Measurements from ENCODE around the gene ATF3. TPM values are rescaled to one million over a fixed set of nuclear protein-coding genes. Genes with fewer than 3 reads are reported as not detected.

ATF3 gene
- total RNA-seq, 2 donors from 2014 or later = 6.0 to 14.8 TPM

DNA sequence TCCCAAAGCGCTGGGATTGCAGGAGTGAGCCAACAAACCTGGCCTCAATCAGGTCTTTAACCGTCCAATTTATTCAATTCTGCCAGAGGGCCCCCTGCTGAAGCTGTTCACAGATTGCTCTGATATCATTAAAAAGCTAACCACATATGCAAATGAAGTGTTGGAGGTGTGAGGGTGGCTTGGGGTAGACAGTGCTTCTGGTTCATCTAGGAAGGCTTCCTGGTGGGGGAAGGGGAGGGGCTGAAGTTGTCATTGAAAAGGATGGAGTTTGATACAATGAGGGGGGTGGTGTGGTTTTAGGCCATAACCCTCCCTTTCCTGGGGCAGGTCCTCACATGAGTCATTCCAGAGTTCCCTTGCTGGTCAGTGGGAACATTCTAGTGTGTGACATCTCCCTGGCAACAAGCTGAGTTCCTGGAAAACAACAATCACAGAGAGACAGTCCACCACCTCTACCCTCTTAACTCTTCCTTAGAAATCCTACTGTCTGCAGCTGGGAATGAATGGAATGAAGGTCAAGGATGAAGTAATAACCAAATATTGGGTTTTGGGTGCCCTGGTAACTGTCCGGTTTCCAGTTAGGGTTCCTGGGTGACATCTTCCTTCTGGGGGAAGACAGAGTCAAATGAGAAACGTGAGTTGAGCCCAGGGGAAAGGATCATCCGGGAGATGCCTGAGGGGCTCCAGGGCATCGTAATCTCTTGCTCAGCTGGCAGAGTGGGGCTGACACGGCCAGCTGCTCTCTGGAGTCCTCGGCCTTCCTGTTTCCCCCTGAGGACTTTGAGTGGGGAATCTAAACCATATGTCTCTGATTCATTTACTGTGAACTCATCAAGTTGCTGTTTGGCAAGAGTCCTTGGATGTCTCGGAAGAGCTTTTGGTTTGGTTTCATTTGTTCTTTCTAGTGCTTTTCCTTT is 58.9 kb downstream of the ATF3 start:
- DNase-seq (ENCODE audit: low spot score) = no peak
- no peak overlapping the region for H3K4me3 ChIP-seq
- H3K36me3 ChIP-seq = no peaks in the 10 kb centered on the region
- no peaks in the 10 kb centered on the region for H3K9me3 ChIP-seq
- no peaks in the 10 kb centered on the region for H3K27me3 ChIP-seq (replicated peaks; ENCODE audit: insufficient read depth)
- intact Hi-C loops (cut with DNase I) = loop anchor here (5.0 kb wide), 2 partner anchors 115 to 320 kb away; no protein-coding TSS in a partner anchor
- 47% methylated on average over 9 of the region's 9 CpGs for WGBS
- no peaks in the 10 kb centered on the region for H3K4me1 ChIP-seq (replicated peaks)
- TF ChIP-seq, protein P1, sequence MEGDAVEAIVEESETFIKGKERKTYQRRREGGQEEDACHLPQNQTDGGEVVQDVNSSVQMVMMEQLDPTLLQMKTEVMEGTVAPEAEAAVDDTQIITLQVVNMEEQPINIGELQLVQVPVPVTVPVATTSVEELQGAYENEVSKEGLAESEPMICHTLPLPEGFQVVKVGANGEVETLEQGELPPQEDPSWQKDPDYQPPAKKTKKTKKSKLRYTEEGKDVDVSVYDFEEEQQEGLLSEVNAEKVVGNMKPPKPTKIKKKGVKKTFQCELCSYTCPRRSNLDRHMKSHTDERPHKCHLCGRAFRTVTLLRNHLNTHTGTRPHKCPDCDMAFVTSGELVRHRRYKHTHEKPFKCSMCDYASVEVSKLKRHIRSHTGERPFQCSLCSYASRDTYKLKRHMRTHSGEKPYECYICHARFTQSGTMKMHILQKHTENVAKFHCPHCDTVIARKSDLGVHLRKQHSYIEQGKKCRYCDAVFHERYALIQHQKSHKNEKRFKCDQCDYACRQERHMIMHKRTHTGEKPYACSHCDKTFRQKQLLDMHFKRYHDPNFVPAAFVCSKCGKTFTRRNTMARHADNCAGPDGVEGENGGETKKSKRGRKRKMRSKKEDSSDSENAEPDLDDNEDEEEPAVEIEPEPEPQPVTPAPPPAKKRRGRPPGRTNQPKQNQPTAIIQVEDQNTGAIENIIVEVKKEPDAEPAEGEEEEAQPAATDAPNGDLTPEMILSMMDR (IDR thresholded peaks at IDR 0.05) = no peak
- TF ChIP-seq POLR2AphosphoS5 (IDR thresholded peaks at IDR 0.05) = peak; percentile 6
- H3K27ac ChIP-seq = peak overlapping the region; percentile 32 to 55

DNA sequence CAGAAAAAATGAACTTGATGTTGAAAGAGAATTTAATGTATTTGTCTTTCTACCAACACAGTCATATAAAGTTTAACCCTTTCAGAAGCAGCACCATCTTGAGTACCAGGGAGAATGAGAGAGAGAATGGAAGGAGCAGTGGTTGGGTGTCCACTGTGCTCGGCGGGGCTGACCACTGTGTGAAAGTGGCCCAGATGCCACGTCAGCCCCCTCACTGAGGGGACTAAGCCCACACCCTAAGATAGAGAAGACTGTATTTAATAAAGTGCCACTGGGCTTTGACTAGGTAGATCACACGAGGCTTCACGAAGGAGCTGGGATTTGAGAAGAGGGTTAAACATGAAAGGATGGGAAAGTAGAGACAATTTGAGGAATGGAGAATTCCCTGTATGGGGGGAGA is 59.9 kb downstream of the ATF3 start:
- intact Hi-C loops (cut with DNase I) = loop anchor here (5.0 kb wide), 2 partner anchors 114 to 319 kb away; no protein-coding TSS in a partner anchor
- Histone ChIP-seq H3K4me1 (replicated peaks) (no peaks in the 10 kb centered on the region), H3K4me3 (no peak overlapping the region), H3K27me3 (replicated peaks; ENCODE audit: insufficient read depth) (no peaks in the 10 kb centered on the region), H3K9me3 (no peaks in the 10 kb centered on the region), H3K36me3 (no peaks in the 10 kb centered on the region), H3K27ac (peak overlapping the region in 1 of 2 donors; percentile 55)
- DNase-seq (ENCODE audit: low spot score) = no peak
- 88% methylated on average over 5 of the region's 5 CpGs for WGBS
- TF ChIP-seq POLR2AphosphoS5 (IDR thresholded peaks at IDR 0.05) (no peak), POLR2A (IDR thresholded peaks at IDR 0.05) (no peak)
- TF ChIP-seq, protein P1 (IDR thresholded peaks at IDR 0.05) = no peak

DNA sequence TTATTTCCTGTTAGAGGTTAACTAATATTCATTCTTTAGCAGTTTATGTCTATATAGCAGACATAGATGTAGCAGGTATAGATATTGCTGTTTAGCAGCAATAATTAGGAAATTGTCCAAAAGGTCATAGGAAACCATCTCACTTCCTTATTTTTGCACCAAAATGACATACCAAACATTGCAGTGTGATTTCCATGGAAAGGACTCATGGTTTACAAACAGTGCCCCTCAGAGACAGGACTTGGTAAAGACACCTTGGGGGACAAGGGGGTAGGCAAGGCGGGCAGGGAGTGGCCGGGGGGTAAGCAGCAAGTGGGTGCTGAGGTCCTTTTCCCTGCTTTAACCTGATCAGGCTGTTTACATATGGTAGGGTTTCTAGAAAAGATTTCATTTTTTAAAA is 60.5 kb downstream of the ATF3 start:
- WGBS = 69% methylated on average over 2 of the region's 2 CpGs
- DNase-seq (ENCODE audit: low spot score) = no peak
- intact Hi-C loops (cut with DNase I) = loop anchor here (5.0 kb wide), 2 partner anchors 113 to 318 kb away; no protein-coding TSS in a partner anchor
- H3K36me3 ChIP-seq = no peaks in the 10 kb centered on the region
- H3K4me1 ChIP-seq (replicated peaks) = no peaks in the 10 kb centered on the region
- no peak overlapping the region for H3K4me3 ChIP-seq
- no peaks in the 10 kb centered on the region for H3K9me3 ChIP-seq
- H3K27ac ChIP-seq = no peak overlapping the region
- peaks cover 2% of the 10 kb centered on the region for H3K27me3 ChIP-seq (replicated peaks; ENCODE audit: insufficient read depth)
- TF ChIP-seq, protein P1 (IDR thresholded peaks at IDR 0.05) = no peak
- no peak for TF ChIP-seq POLR2A (IDR thresholded peaks at IDR 0.05)
- TF ChIP-seq POLR2AphosphoS5 (IDR thresholded peaks at IDR 0.05) = no peak

DNA sequence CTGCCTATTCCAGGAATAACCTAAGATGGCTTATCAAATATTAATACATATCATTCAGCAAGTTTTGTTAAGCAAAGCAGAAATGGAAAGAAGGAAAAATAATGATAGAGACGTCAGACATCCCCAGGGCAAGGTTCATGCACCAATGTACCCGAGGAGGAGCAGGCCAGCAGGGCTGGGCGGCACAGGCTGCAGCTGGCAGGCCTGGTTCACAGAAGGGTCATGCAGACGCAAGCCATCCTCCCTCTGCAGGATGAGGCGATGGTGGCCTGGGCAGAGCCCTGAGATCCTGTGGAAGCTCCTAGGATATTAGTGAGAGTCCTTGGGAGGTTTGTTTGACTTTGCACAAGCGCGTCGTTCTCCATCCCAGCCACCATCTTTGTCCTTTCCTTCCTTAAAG is 61.0 kb downstream of the ATF3 start:
- no peaks in the 10 kb centered on the region for H3K4me1 ChIP-seq (replicated peaks)
- intact Hi-C loops (cut with DNase I) = loop anchor here (5.0 kb wide), 2 partner anchors 113 to 318 kb away; no protein-coding TSS in a partner anchor
- H3K9me3 ChIP-seq = no peaks in the 10 kb centered on the region
- H3K36me3 ChIP-seq = no peaks in the 10 kb centered on the region
- H3K27me3 ChIP-seq (replicated peaks; ENCODE audit: insufficient read depth) = peaks cover 2% of the 10 kb centered on the region
- 89% methylated on average over 8 of the region's 8 CpGs for WGBS
- H3K27ac ChIP-seq = no peak overlapping the region
- H3K4me3 ChIP-seq = no peak overlapping the region
- no peak for DNase-seq (ENCODE audit: low spot score)
- TF ChIP-seq POLR2A (IDR thresholded peaks at IDR 0.05) (no peak), POLR2AphosphoS5 (IDR thresholded peaks at IDR 0.05) (no peak)
- TF ChIP-seq, protein P1 (IDR thresholded peaks at IDR 0.05) = no peak
